22Rv1 (cell line): ENCODE data around the gene XNDC1N.

Experiments used
- ZFX ChIP-seq: fragments of 450-650 bp; IDR thresholded peaks from 2 replicates; pipeline ENCODE4 v1.6.1; 2017; ENCODE audit warnings: antibody characterized with exemption, borderline replicate concordance
- TF ChIP-seq, protein P1 (sequence below): fragments of 450-650 bp; IDR thresholded peaks from 2 replicates; pipeline ENCODE4 v1.5.1; 2017; ENCODE audit warnings: mild to moderate bottlenecking

- TF ChIP-seq, protein P1, sequence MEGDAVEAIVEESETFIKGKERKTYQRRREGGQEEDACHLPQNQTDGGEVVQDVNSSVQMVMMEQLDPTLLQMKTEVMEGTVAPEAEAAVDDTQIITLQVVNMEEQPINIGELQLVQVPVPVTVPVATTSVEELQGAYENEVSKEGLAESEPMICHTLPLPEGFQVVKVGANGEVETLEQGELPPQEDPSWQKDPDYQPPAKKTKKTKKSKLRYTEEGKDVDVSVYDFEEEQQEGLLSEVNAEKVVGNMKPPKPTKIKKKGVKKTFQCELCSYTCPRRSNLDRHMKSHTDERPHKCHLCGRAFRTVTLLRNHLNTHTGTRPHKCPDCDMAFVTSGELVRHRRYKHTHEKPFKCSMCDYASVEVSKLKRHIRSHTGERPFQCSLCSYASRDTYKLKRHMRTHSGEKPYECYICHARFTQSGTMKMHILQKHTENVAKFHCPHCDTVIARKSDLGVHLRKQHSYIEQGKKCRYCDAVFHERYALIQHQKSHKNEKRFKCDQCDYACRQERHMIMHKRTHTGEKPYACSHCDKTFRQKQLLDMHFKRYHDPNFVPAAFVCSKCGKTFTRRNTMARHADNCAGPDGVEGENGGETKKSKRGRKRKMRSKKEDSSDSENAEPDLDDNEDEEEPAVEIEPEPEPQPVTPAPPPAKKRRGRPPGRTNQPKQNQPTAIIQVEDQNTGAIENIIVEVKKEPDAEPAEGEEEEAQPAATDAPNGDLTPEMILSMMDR = peak; percentile 91
- TF ChIP-seq ZFX = no peak
Measured at GRCh38 chr11:71977743-71978418, 49.5 kb upstream of the XNDC1N start.
